ENCODE results near the gene SIRT7.

SIRT7 gene

GRCh38 chr17:81909966-81910839 is 7.8 kb downstream of the SIRT7 start:
- peak overlapping the region; percentile 86 for H3K27ac ChIP-seq
- TF ChIP-seq CTCF (conservative IDR thresholded peaks at IDR 0.05) = no peak

GRCh38 chr17:81909231-81909630 is 8.7 kb downstream of the SIRT7 start:
- H3K27ac ChIP-seq = peak overlapping the region; percentile 86

GRCh38 chr17:81908793-81909192 is 9.2 kb downstream of the SIRT7 start:
- peak overlapping the region; percentile 86; the same call in 1 of the 2 replicates for H3K27ac ChIP-seq
- TF ChIP-seq CTCF (conservative IDR thresholded peaks at IDR 0.05) = no peak

More at GRCh38 chr17:81909231-81909630, 8.7 kb downstream of the SIRT7 start:
- no peak for TF ChIP-seq CTCF (conservative IDR thresholded peaks at IDR 0.05)

GRCh38 chr17:81907219-81908145 is 10.5 kb downstream of the SIRT7 start:
- no peak overlapping the region for H3K27ac ChIP-seq
- peak; percentile 17 for TF ChIP-seq CTCF (conservative IDR thresholded peaks at IDR 0.05)

- TF ChIP-seq CTCF (conservative IDR thresholded peaks at IDR 0.05) = 0 out of 2 replicates have a peak, but pooled peaks have one; percentile 10
- no peak overlapping the region for H3K27ac ChIP-seq
Measured at GRCh38 chr17:81906476-81907218, 11.3 kb downstream of the SIRT7 start.

GRCh38 chr17:81905993-81906392 is 12.0 kb downstream of the SIRT7 start:
- no peak for TF ChIP-seq CTCF (conservative IDR thresholded peaks at IDR 0.05)
- no peak overlapping the region for H3K27ac ChIP-seq

All from VCaP (cell line).